H9 (cell line): ENCODE data around the gene TRIM54. TPM values are rescaled to one million over a fixed set of nuclear protein-coding genes. Genes with fewer than 3 reads are reported as not detected.

Experiments used
- DNase-seq: peaks from one replicate; pipeline ENCODE4 v3.0.0-alpha.2; 2017
- H2AFZ ChIP-seq: one replicate; pipeline ENCODE4 v1.6.1; 2013; ENCODE audit warnings: mild to moderate bottlenecking, low read length, control low read depth, moderate library complexity
- H2AK5ac ChIP-seq: 2 replicates; pipeline ENCODE4 v1.6.1; 2013; ENCODE audit warnings: low read length, control low read depth, mixed read lengths; ENCODE audit not compliant: insufficient read length
- H2BK120ac ChIP-seq: one replicate; pipeline ENCODE4 v1.6.1; 2013; ENCODE audit warnings: low read depth, mild to moderate bottlenecking, low read length, control low read depth, inconsistent platforms; ENCODE audit not compliant: poor library complexity, severe bottlenecking
- H2BK12ac ChIP-seq: 2 replicates; pipeline ENCODE4 v1.6.1; 2013; ENCODE audit warnings: low read length, control low read depth, mixed read lengths, low read depth; ENCODE audit not compliant: insufficient read length
- H2BK15ac ChIP-seq: 2 replicates; pipeline ENCODE4 v1.6.1; 2013; ENCODE audit warnings: low read depth, low read length, control low read depth
- H2BK20ac ChIP-seq: one replicate; pipeline ENCODE4 v1.6.1; 2013; ENCODE audit warnings: low read depth, mild to moderate bottlenecking, low read length, control low read depth, inconsistent platforms; ENCODE audit not compliant: poor library complexity, severe bottlenecking
- H2BK5ac ChIP-seq: 2 replicates; pipeline ENCODE4 v1.6.1; 2013; ENCODE audit warnings: low read length, control low read depth, mixed read lengths; ENCODE audit not compliant: insufficient read length
- H3K14ac ChIP-seq: 2 replicates; pipeline ENCODE4 v1.6.1; 2013; ENCODE audit warnings: low read length, control low read depth; ENCODE audit not compliant: insufficient read depth
- H3K18ac ChIP-seq: 2 replicates; pipeline ENCODE4 v1.6.1; 2013; ENCODE audit warnings: low read depth, mild to moderate bottlenecking, mixed read lengths, low read length, control low read depth; ENCODE audit not compliant: insufficient read length
- H3K23ac ChIP-seq: 2 replicates; pipeline ENCODE4 v1.6.1; 2013; ENCODE audit warnings: low read length, control low read depth, mixed read lengths, low read depth; ENCODE audit not compliant: insufficient read length
- H3K23me2 ChIP-seq: 2 replicates; pipeline ENCODE4 v1.6.1; 2013; ENCODE audit warnings: low read depth, mild to moderate bottlenecking, mixed read lengths, low read length, control low read depth; ENCODE audit not compliant: insufficient read length, poor library complexity, severe bottlenecking
- H3K27ac ChIP-seq: 2 replicates; pipeline ENCODE4 v1.5.1; 2013; ENCODE audit warnings: low read length, control low read depth, mixed read lengths, low read depth; ENCODE audit not compliant: insufficient read length
- H3K27me3 ChIP-seq: 2 replicates; pipeline ENCODE4 v1.6.1; 2013; ENCODE audit warnings: low read length, control low read depth, inconsistent platforms; ENCODE audit not compliant: insufficient read depth
- H3K4ac ChIP-seq: 2 replicates; pipeline ENCODE4 v1.6.1; 2013; ENCODE audit warnings: low read depth, mild to moderate bottlenecking, control low read depth, inconsistent platforms, low read length, moderate library complexity
- H3K4me1 ChIP-seq: 2 replicates; pipeline ENCODE4 v1.6.1; 2013; ENCODE audit warnings: low read length, control low read depth, inconsistent platforms; ENCODE audit not compliant: insufficient read depth
- H3K4me2 ChIP-seq: 2 replicates; pipeline ENCODE4 v1.6.1; 2013; ENCODE audit warnings: low read length, control low read depth, mixed read lengths; ENCODE audit not compliant: insufficient read length, insufficient read depth
- H3K56ac ChIP-seq: 2 replicates; pipeline ENCODE4 v1.6.1; 2013; ENCODE audit warnings: low read depth, mild to moderate bottlenecking, mixed read lengths, low read length, control low read depth; ENCODE audit not compliant: insufficient read length
- H3K79me1 ChIP-seq: 2 replicates; pipeline ENCODE4 v1.6.1; 2013; ENCODE audit warnings: low read depth, mild to moderate bottlenecking, moderate library complexity, low read length, control low read depth, inconsistent platforms; ENCODE audit not compliant: insufficient read depth, poor library complexity, severe bottlenecking
- H3K79me2 ChIP-seq: 2 replicates; pipeline ENCODE4 v1.6.1; 2013; ENCODE audit warnings: low read length, control low read depth, inconsistent platforms; ENCODE audit not compliant: insufficient read depth
- H3K9ac ChIP-seq: 2 replicates; pipeline ENCODE4 v1.6.1; 2013; ENCODE audit warnings: low read length, control low read depth, mixed read lengths; ENCODE audit not compliant: insufficient read length; ENCODE audit errors: extremely low read depth
- H3K9me3 ChIP-seq: one replicate; pipeline ENCODE4 v1.6.1; 2013; ENCODE audit warnings: low read depth, low read length, inconsistent platforms; ENCODE audit not compliant: control insufficient read depth
- H3T11ph ChIP-seq: one replicate; pipeline ENCODE4 v1.6.1; 2013; ENCODE audit warnings: mild to moderate bottlenecking, low read length, control low read depth, inconsistent platforms
- H4K20me1 ChIP-seq: one replicate; pipeline ENCODE4 v1.6.1; 2013; ENCODE audit not compliant: control insufficient read depth, insufficient read length, insufficient read depth
- H4K5ac ChIP-seq: 2 replicates; pipeline ENCODE4 v1.6.1; 2013; ENCODE audit warnings: low read depth, mild to moderate bottlenecking, mixed read lengths, low read length, control low read depth; ENCODE audit not compliant: insufficient read length
- H4K8ac ChIP-seq: replicated peaks from 2 replicates; pipeline ENCODE4 v1.6.1; 2013; ENCODE audit warnings: low read length, control low read depth, mixed read lengths, low read depth; ENCODE audit not compliant: insufficient read length
- H4K91ac ChIP-seq: 2 replicates; pipeline ENCODE4 v1.6.1; 2013; ENCODE audit warnings: low read depth, mild to moderate bottlenecking, moderate library complexity, mixed read lengths, low read length, control low read depth; ENCODE audit not compliant: insufficient read length
- H3K27ac Mint-ChIP-seq, 3 experiments: 2 replicates in 2 of 3; 3 replicates in 1 of 3; pipeline ENCODE4 v1.8.0; 2020 to 2021; ENCODE audit warnings: mixed read lengths in 3 of 3, mild to moderate bottlenecking in 1 of 3, moderate library complexity in 1 of 3
- H3K27me3 Mint-ChIP-seq: 2 replicates; pipeline ENCODE4 v1.8.0; 2021; ENCODE audit warnings: low read depth, mild to moderate bottlenecking, moderate library complexity, mixed read lengths
- H3K36me3 Mint-ChIP-seq, 3 experiments: 2 replicates in 2 of 3; 3 replicates in 1 of 3; pipeline ENCODE4 v1.8.0; 2020 to 2021; ENCODE audit warnings: low read depth in 3 of 3, mixed read lengths in 3 of 3; ENCODE audit not compliant: insufficient read depth in 1 of 3
- H3K4me1 Mint-ChIP-seq, 2 experiments: 2 replicates each; pipeline ENCODE4 v1.8.0; 2020; ENCODE audit warnings: mixed read lengths in 2 of 2
- H3K4me3 Mint-ChIP-seq, 2 experiments: 2 replicates in 1 of 2; 3 replicates in 1 of 2; pipeline ENCODE4 v1.8.0; 2020 to 2021; ENCODE audit warnings: mild to moderate bottlenecking in 2 of 2, mixed read lengths in 2 of 2, moderate library complexity in 1 of 2
- H3K9me3 Mint-ChIP-seq, 2 experiments: 2 replicates in 1 of 2; 3 replicates in 1 of 2; pipeline ENCODE4 v1.8.0; 2020; ENCODE audit warnings: mild to moderate bottlenecking in 2 of 2, mixed read lengths in 2 of 2, moderate library complexity in 1 of 2
- WGBS: extraction: QIAGEN DNeasy Blood & Tissue Kit; methylation state at CpG from one replicate; pipeline ENCODE4 v1.1.7; 2013; ENCODE audit warnings: missing lambda C conversion rate, low lambda C conversion rate, mixed read lengths; ENCODE audit not compliant: insufficient read length; ENCODE audit errors: extremely low coverage; 5-methylcytosine and 5-hydroxymethylcytosine counted together
- total RNA-seq: library from RNA; stranded (reverse); gene quantifications from 2 replicates; pipeline ENCODE4 v1.2.1, GENCODE V29; 2021
- TF ChIP-seq, protein P1 (sequence below): fragments of 200-600 bp; sonication (generic); conservative IDR thresholded peaks from 3 replicates; pipeline ENCODE4 v1.8.0; 2021; ENCODE audit warnings: antibody characterized with exemption, mild to moderate bottlenecking

TRIM54 gene
- total RNA-seq, 1 experiment from 2014 or later = 5.0 TPM

- H3K4me1 Mint-ChIP-seq = peaks cover 16 to 43% of the 10 kb centered on the region in 2 experiments
- Histone ChIP-seq H4K20me1 (no peaks in the 10 kb centered on the region), H3K4me1 (peaks cover 2% of the 10 kb centered on the region; the same call in 1 of the 2 replicates), H3K56ac (peak within 1 kb of the TSS; percentile 84), H2BK12ac (no peak within 1 kb of the TSS), H2BK120ac (peak within 1 kb of the TSS; percentile 83), H3K27me3 (no peaks in the 10 kb centered on the region), H3T11ph (no peak within 1 kb of the TSS), H2BK20ac (no peak within 1 kb of the TSS), H3K14ac (peak within 1 kb of the TSS; percentile 98), H4K91ac (no peak within 1 kb of the TSS), H2BK15ac (no peak within 1 kb of the TSS; the same call in 1 of the 2 replicates), H4K8ac (peak within 1 kb of the TSS; percentile 78), H3K79me2 (peaks cover 26% of the 10 kb centered on the region; the same call in 1 of the 2 replicates), H3K27ac (peak within 1 kb of the TSS; percentile 91), H3K4ac (peak within 1 kb of the TSS; percentile 56; the same call in 1 of the 2 replicates), H3K9ac (peak within 1 kb of the TSS; percentile 95), H3K23ac (no peak within 1 kb of the TSS), H3K79me1 (peaks cover 4% of the 10 kb centered on the region), H4K5ac (peak within 1 kb of the TSS; percentile 85), H3K9me3 (no peaks in the 10 kb centered on the region), H2BK5ac (peak within 1 kb of the TSS; percentile 73), H2AK5ac (no peak within 1 kb of the TSS), H3K18ac (peak within 1 kb of the TSS; percentile 97), H3K23me2 (no peaks in the 10 kb centered on the region), H3K4me2 (peak within 1 kb of the TSS; percentile 81), H2AFZ (no peak within 1 kb of the TSS)
- H3K9me3 Mint-ChIP-seq = peaks cover 12 to 16% of the 10 kb centered on the region in 2 experiments
- H3K27ac Mint-ChIP-seq = peak within 1 kb of the TSS; percentile 100
- H3K27me3 Mint-ChIP-seq = no peaks in the 10 kb centered on the region
- H3K36me3 Mint-ChIP-seq = peaks cover 17 to 27% (median 17%) of the 10 kb centered on the region in 3 experiments
- peak within 1 kb of the TSS; percentile 97 to 100 for H3K4me3 Mint-ChIP-seq
- DNase-seq = peak; percentile 96
- TF ChIP-seq, protein P1, sequence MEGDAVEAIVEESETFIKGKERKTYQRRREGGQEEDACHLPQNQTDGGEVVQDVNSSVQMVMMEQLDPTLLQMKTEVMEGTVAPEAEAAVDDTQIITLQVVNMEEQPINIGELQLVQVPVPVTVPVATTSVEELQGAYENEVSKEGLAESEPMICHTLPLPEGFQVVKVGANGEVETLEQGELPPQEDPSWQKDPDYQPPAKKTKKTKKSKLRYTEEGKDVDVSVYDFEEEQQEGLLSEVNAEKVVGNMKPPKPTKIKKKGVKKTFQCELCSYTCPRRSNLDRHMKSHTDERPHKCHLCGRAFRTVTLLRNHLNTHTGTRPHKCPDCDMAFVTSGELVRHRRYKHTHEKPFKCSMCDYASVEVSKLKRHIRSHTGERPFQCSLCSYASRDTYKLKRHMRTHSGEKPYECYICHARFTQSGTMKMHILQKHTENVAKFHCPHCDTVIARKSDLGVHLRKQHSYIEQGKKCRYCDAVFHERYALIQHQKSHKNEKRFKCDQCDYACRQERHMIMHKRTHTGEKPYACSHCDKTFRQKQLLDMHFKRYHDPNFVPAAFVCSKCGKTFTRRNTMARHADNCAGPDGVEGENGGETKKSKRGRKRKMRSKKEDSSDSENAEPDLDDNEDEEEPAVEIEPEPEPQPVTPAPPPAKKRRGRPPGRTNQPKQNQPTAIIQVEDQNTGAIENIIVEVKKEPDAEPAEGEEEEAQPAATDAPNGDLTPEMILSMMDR = no peak
- WGBS = no CpG with 5 or more reads among the region's 67 CpGs
These were observed 74.4 kb downstream of the TRIM54 start, which contains the start of gene GTF3C2 for GRCh38 chr2:27356382-27357181. Gene GTF3C2 (minus strand): TSS chr2:27356764. CDS start chr2:27343554, 13,210 bp downstream.

Other genes starting within 250 kb of the TRIM54 start
- gene TMEM214, start 249.5 kb upstream of the TRIM54 start, total RNA-seq = 53.9 and 55.3 TPM in 2 replicates
- gene AGBL5, start 230.8 kb upstream of the TRIM54 start, total RNA-seq = 55.4 and 58.3 TPM in 2 replicates
- 214 and 215 TPM in 2 replicates for gene OST4, start 210.8 kb upstream of the TRIM54 start, total RNA-seq
- gene EMILIN1, start 203.8 kb upstream of the TRIM54 start, total RNA-seq = 1.2 and 1.8 TPM in 2 replicates
- 12.1 and 12.2 TPM in 2 replicates for gene KHK, start 195.7 kb upstream of the TRIM54 start, total RNA-seq
- gene CGREF1, start 163.3 kb upstream of the TRIM54 start, total RNA-seq = 1.4 and 2.1 TPM in 2 replicates
- 0.31 and 0.61 TPM in 2 replicates for gene ABHD1, start 158.6 kb upstream of the TRIM54 start, total RNA-seq
- 43.6 and 45.6 TPM in 2 replicates for gene PREB, start 147.8 kb upstream of the TRIM54 start, total RNA-seq
- gene PRR30, start 143.0 kb upstream of the TRIM54 start, total RNA-seq = not detected in 2 replicates
- not detected in 2 replicates for gene TCF23, start 133.4 kb upstream of the TRIM54 start, total RNA-seq
- gene ATRAID, start 70.4 kb upstream of the TRIM54 start, total RNA-seq = 106 and 108 TPM in 2 replicates
- gene SLC5A6, start 70.2 kb upstream of the TRIM54 start, total RNA-seq = 112 and 122 TPM in 2 replicates
- gene CAD, start 65.1 kb upstream of the TRIM54 start, total RNA-seq = 117 and 130 TPM in 2 replicates
- gene SLC30A3, start 19.4 kb upstream of the TRIM54 start, total RNA-seq = 2.5 and 3.4 TPM in 2 replicates
- gene DNAJC5G, start 7.0 kb upstream of the TRIM54 start, total RNA-seq = 0.37 and 0.44 TPM in 2 replicates
- gene UCN, start 26.0 kb downstream of the TRIM54 start, total RNA-seq = 0.77 and 1.5 TPM in 2 replicates
- gene MPV17, start 40.7 kb downstream of the TRIM54 start, total RNA-seq = 55.4 and 59.4 TPM in 2 replicates
- 109 TPM in 2 replicates for gene GTF3C2, start 74.3 kb downstream of the TRIM54 start, total RNA-seq
- gene EIF2B4, start 87.9 kb downstream of the TRIM54 start, total RNA-seq = 62.1 and 67.2 TPM in 2 replicates
- 78.1 and 81.1 TPM in 2 replicates for gene SNX17, start 88.2 kb downstream of the TRIM54 start, total RNA-seq
- gene ZNF513, start 98.3 kb downstream of the TRIM54 start, total RNA-seq = 24.8 and 26.5 TPM in 2 replicates
- 146 and 150 TPM in 2 replicates for gene PPM1G, start 127.2 kb downstream of the TRIM54 start, total RNA-seq
- 140 TPM in 2 replicates for gene NRBP1, start 146.2 kb downstream of the TRIM54 start, total RNA-seq
- 49.9 and 57.3 TPM in 2 replicates for gene KRTCAP3, start 160.0 kb downstream of the TRIM54 start, total RNA-seq
- gene IFT172, start 207.3 kb downstream of the TRIM54 start, total RNA-seq = 13.8 and 15.5 TPM in 2 replicates
- 21.1 and 21.5 TPM in 2 replicates for gene FNDC4, start 212.8 kb downstream of the TRIM54 start, total RNA-seq
- 0.11 and 0.33 TPM in 2 replicates for gene GCKR, start 214.4 kb downstream of the TRIM54 start, total RNA-seq